ENCODE results near the gene TBX19.

TBX19 gene

GRCh38 chr1:168295411-168296114 lies 14.9 kb downstream of the TBX19 start:
- Histone ChIP-seq H3K36me3 (ENCODE audit: control insufficient read depth in 2 of 2, insufficient read depth in 2 of 2, low read length in 2 of 2) (no peaks in the 10 kb centered on the region), H3K9ac (ENCODE audit: low read depth in 1 of 2, low read length in 2 of 2) (no peak overlapping the region), H3K27ac (ENCODE audit: low read depth in 2 of 2, low read length in 2 of 2) (no peak overlapping the region), H3K4me1 (ENCODE audit: control insufficient read depth in 2 of 2, insufficient read depth in 2 of 2, low read length in 2 of 2) (no peaks in the 10 kb centered on the region), H3K27me3 (ENCODE audit: control insufficient read depth in 2 of 2, insufficient read depth in 2 of 2, low read length in 2 of 2) (no peaks in the 10 kb centered on the region), H3K9me3 (ENCODE audit: control insufficient read depth in 2 of 2, low read length in 2 of 2) (no peaks in the 10 kb centered on the region), H3K4me3 (ENCODE audit: low read length in 2 of 2) (no peak overlapping the region)

GRCh38 chr1:168297019-168297730 lies 16.5 kb downstream of the TBX19 start:
- no peak overlapping the region for H3K27ac ChIP-seq (ENCODE audit: low read depth in 2 of 2, low read length in 2 of 2)
- no peaks in the 10 kb centered on the region for H3K27me3 ChIP-seq (ENCODE audit: control insufficient read depth in 2 of 2, insufficient read depth in 2 of 2, low read length in 2 of 2)
- H3K4me3 ChIP-seq (ENCODE audit: low read length in 2 of 2): no peak overlapping the region
- no peaks in the 10 kb centered on the region for H3K36me3 ChIP-seq (ENCODE audit: control insufficient read depth in 2 of 2, insufficient read depth in 2 of 2, low read length in 2 of 2)
- no peaks in the 10 kb centered on the region for H3K4me1 ChIP-seq (ENCODE audit: control insufficient read depth in 2 of 2, insufficient read depth in 2 of 2, low read length in 2 of 2)
- no peak overlapping the region for H3K9ac ChIP-seq (ENCODE audit: low read depth in 1 of 2, low read length in 2 of 2)
- no peaks in the 10 kb centered on the region for H3K9me3 ChIP-seq (ENCODE audit: control insufficient read depth in 2 of 2, low read length in 2 of 2)

GRCh38 chr1:168298446-168298845 lies 17.8 kb downstream of the TBX19 start:
- H3K9ac ChIP-seq (ENCODE audit: low read depth in 1 of 2, low read length in 2 of 2): no peak overlapping the region
- no peaks in the 10 kb centered on the region for H3K4me1 ChIP-seq (ENCODE audit: control insufficient read depth in 2 of 2, insufficient read depth in 2 of 2, low read length in 2 of 2)
- H3K4me3 ChIP-seq (ENCODE audit: low read length in 2 of 2): no peak overlapping the region
- H3K27ac ChIP-seq (ENCODE audit: low read depth in 2 of 2, low read length in 2 of 2): no peak overlapping the region
- H3K27me3 ChIP-seq (ENCODE audit: control insufficient read depth in 2 of 2, insufficient read depth in 2 of 2, low read length in 2 of 2): no peaks in the 10 kb centered on the region
- H3K9me3 ChIP-seq (ENCODE audit: control insufficient read depth in 2 of 2, low read length in 2 of 2): no peaks in the 10 kb centered on the region
- H3K36me3 ChIP-seq (ENCODE audit: control insufficient read depth in 2 of 2, insufficient read depth in 2 of 2, low read length in 2 of 2): no peaks in the 10 kb centered on the region

- Histone ChIP-seq H3K36me3 (ENCODE audit: control insufficient read depth in 2 of 2, insufficient read depth in 2 of 2, low read length in 2 of 2) (no peaks in the 10 kb centered on the region), H3K27me3 (ENCODE audit: control insufficient read depth in 2 of 2, insufficient read depth in 2 of 2, low read length in 2 of 2) (no peaks in the 10 kb centered on the region), H3K27ac (ENCODE audit: low read depth in 2 of 2, low read length in 2 of 2) (no peak overlapping the region), H3K9me3 (ENCODE audit: control insufficient read depth in 2 of 2, low read length in 2 of 2) (no peaks in the 10 kb centered on the region), H3K4me1 (ENCODE audit: control insufficient read depth in 2 of 2, insufficient read depth in 2 of 2, low read length in 2 of 2) (no peaks in the 10 kb centered on the region), H3K4me3 (ENCODE audit: low read length in 2 of 2) (no peak overlapping the region), H3K9ac (ENCODE audit: low read depth in 1 of 2, low read length in 2 of 2) (no peak overlapping the region)
Measured at GRCh38 chr1:168300626-168301025, 19.9 kb downstream of the TBX19 start.

- Histone ChIP-seq H3K4me3 (ENCODE audit: low read length in 2 of 2) (no peak overlapping the region), H3K36me3 (ENCODE audit: control insufficient read depth in 2 of 2, insufficient read depth in 2 of 2, low read length in 2 of 2) (no peaks in the 10 kb centered on the region), H3K27ac (ENCODE audit: low read depth in 2 of 2, low read length in 2 of 2) (no peak overlapping the region), H3K27me3 (ENCODE audit: control insufficient read depth in 2 of 2, insufficient read depth in 2 of 2, low read length in 2 of 2) (no peaks in the 10 kb centered on the region), H3K4me1 (ENCODE audit: control insufficient read depth in 2 of 2, insufficient read depth in 2 of 2, low read length in 2 of 2) (no peaks in the 10 kb centered on the region), H3K9me3 (ENCODE audit: control insufficient read depth in 2 of 2, low read length in 2 of 2) (no peaks in the 10 kb centered on the region), H3K9ac (ENCODE audit: low read depth in 1 of 2, low read length in 2 of 2) (no peak overlapping the region)
Measured at GRCh38 chr1:168301664-168302320, 21.1 kb downstream of the TBX19 start.

GRCh38 chr1:168303716-168304540 lies 23.3 kb downstream of the TBX19 start:
- Histone ChIP-seq H3K27ac (ENCODE audit: low read depth in 2 of 2, low read length in 2 of 2) (no peak overlapping the region), H3K9ac (ENCODE audit: low read depth in 1 of 2, low read length in 2 of 2) (no peak overlapping the region), H3K4me3 (ENCODE audit: low read length in 2 of 2) (no peak overlapping the region), H3K4me1 (ENCODE audit: control insufficient read depth in 2 of 2, insufficient read depth in 2 of 2, low read length in 2 of 2) (no peaks in the 10 kb centered on the region), H3K27me3 (ENCODE audit: control insufficient read depth in 2 of 2, insufficient read depth in 2 of 2, low read length in 2 of 2) (no peaks in the 10 kb centered on the region), H3K9me3 (ENCODE audit: control insufficient read depth in 2 of 2, low read length in 2 of 2) (no peaks in the 10 kb centered on the region), H3K36me3 (ENCODE audit: control insufficient read depth in 2 of 2, insufficient read depth in 2 of 2, low read length in 2 of 2) (peaks cover 2 to 4% of the 10 kb centered on the region in 2 donors)

- Histone ChIP-seq H3K36me3 (ENCODE audit: control insufficient read depth in 2 of 2, insufficient read depth in 2 of 2, low read length in 2 of 2) (peaks cover 2 to 4% of the 10 kb centered on the region in 2 donors), H3K27ac (ENCODE audit: low read depth in 2 of 2, low read length in 2 of 2) (no peak overlapping the region), H3K9me3 (ENCODE audit: control insufficient read depth in 2 of 2, low read length in 2 of 2) (no peaks in the 10 kb centered on the region), H3K27me3 (ENCODE audit: control insufficient read depth in 2 of 2, insufficient read depth in 2 of 2, low read length in 2 of 2) (no peaks in the 10 kb centered on the region), H3K9ac (ENCODE audit: low read depth in 1 of 2, low read length in 2 of 2) (no peak overlapping the region), H3K4me1 (ENCODE audit: control insufficient read depth in 2 of 2, insufficient read depth in 2 of 2, low read length in 2 of 2) (no peaks in the 10 kb centered on the region), H3K4me3 (ENCODE audit: low read length in 2 of 2) (no peak overlapping the region)
Measured at GRCh38 chr1:168304865-168305264, 24.2 kb downstream of the TBX19 start.

- no peak overlapping the region for H3K27ac ChIP-seq (ENCODE audit: low read depth in 2 of 2, low read length in 2 of 2)
- no peaks in the 10 kb centered on the region for H3K27me3 ChIP-seq (ENCODE audit: control insufficient read depth in 2 of 2, insufficient read depth in 2 of 2, low read length in 2 of 2)
- no peaks in the 10 kb centered on the region for H3K4me1 ChIP-seq (ENCODE audit: control insufficient read depth in 2 of 2, insufficient read depth in 2 of 2, low read length in 2 of 2)
- no peaks in the 10 kb centered on the region for H3K9me3 ChIP-seq (ENCODE audit: control insufficient read depth in 2 of 2, low read length in 2 of 2)
- H3K36me3 ChIP-seq (ENCODE audit: control insufficient read depth in 2 of 2, insufficient read depth in 2 of 2, low read length in 2 of 2): peaks cover 4% of the 10 kb centered on the region in 2 donors
- H3K4me3 ChIP-seq (ENCODE audit: low read length in 2 of 2): no peak overlapping the region
- no peak overlapping the region for H3K9ac ChIP-seq (ENCODE audit: low read depth in 1 of 2, low read length in 2 of 2)
Measured at GRCh38 chr1:168312718-168313604, 32.3 kb downstream of the TBX19 start.

GRCh38 chr1:168316142-168316541 lies 35.5 kb downstream of the TBX19 start:
- Histone ChIP-seq H3K9me3 (ENCODE audit: control insufficient read depth in 2 of 2, low read length in 2 of 2) (no peaks in the 10 kb centered on the region), H3K27ac (ENCODE audit: low read depth in 2 of 2, low read length in 2 of 2) (no peak overlapping the region), H3K36me3 (ENCODE audit: control insufficient read depth in 2 of 2, insufficient read depth in 2 of 2, low read length in 2 of 2) (peaks cover 0 to 2% of the 10 kb centered on the region in 2 donors), H3K4me3 (ENCODE audit: low read length in 2 of 2) (no peak overlapping the region), H3K9ac (ENCODE audit: low read depth in 1 of 2, low read length in 2 of 2) (no peak overlapping the region), H3K4me1 (ENCODE audit: control insufficient read depth in 2 of 2, insufficient read depth in 2 of 2, low read length in 2 of 2) (no peaks in the 10 kb centered on the region), H3K27me3 (ENCODE audit: control insufficient read depth in 2 of 2, insufficient read depth in 2 of 2, low read length in 2 of 2) (no peaks in the 10 kb centered on the region)
